ENCODE measurements around the gene KCNIP4. TPM values are rescaled to one million over a fixed set of nuclear protein-coding genes. Genes with fewer than 3 reads are reported as not detected.

The KCNIP4 gene
- polyA plus RNA-seq, 1 donor (not counting 4 experiments of a cell fraction or from before 2014, with no cell fraction given), result 0.07 TPM

GRCh38 chr4:21885241-21885640 lies 63.3 kb downstream of the KCNIP4 start:
- no peaks in the 10 kb centered on the region for H3K36me3 ChIP-seq (ENCODE audit: control insufficient read depth in 2 of 2, extremely low read depth in 1 of 2, insufficient read depth in 2 of 2, low read length in 2 of 2)
- H3K4me3 ChIP-seq (ENCODE audit: control insufficient read depth in 2 of 3, extremely low read depth in 1 of 3, insufficient read depth in 2 of 3, low read depth in 1 of 3, low read length in 3 of 3), result no peak overlapping the region
- H3K4me1 ChIP-seq (ENCODE audit: control insufficient read depth, extremely low read depth, insufficient read depth, low read length), result peaks cover 10% of the 10 kb centered on the region
- H3K4me2 ChIP-seq (ENCODE audit: control insufficient read depth, extremely low read depth, insufficient read depth, low read depth, low read length), result no peak overlapping the region
- no peaks in the 10 kb centered on the region for H3K9me1 ChIP-seq (ENCODE audit: control insufficient read depth, extremely low read depth, insufficient read depth, low read length)
- no peak overlapping the region for H3K9ac ChIP-seq (ENCODE audit: control insufficient read depth, extremely low read depth, insufficient read depth, low read length)
- TF ChIP-seq EZH2 (IDR thresholded peaks at IDR 0.05; ENCODE audit: low read length) (no peak), CTCF (optimal IDR thresholded peaks at IDR 0.05 in 1 of 3, IDR thresholded peaks at IDR 0.05 in 1 of 3, conservative IDR thresholded peaks at IDR 0.05 in 1 of 3; ENCODE audit: extremely low read depth in 1 of 3, insufficient read depth in 2 of 3, low read length in 3 of 3) (no peak)
- FAIRE-seq (no peak), DNase-seq (ENCODE audit: low read depth, low spot score) (no peak)
- H3K27me3 ChIP-seq (ENCODE audit: control insufficient read depth, extremely low read depth, insufficient read depth, low read length), result no peaks in the 10 kb centered on the region
- H4K20me1 ChIP-seq (ENCODE audit: control insufficient read depth, extremely low read depth, insufficient read depth, low read length), result no peaks in the 10 kb centered on the region
- dilution Hi-C loops (cut with MboI; ENCODE audit: extremely low pct_ligation_motif_present, low sequenced_read_pairs), result no loop called here
- no peak overlapping the region for H2AFZ ChIP-seq (ENCODE audit: control insufficient read depth, low read length)
- no peaks in the 10 kb centered on the region for H3K79me2 ChIP-seq (ENCODE audit: control insufficient read depth, insufficient read depth, low read length)
- no peaks in the 10 kb centered on the region for H3K9me3 ChIP-seq (ENCODE audit: control insufficient read depth, low read depth, low read length)
- no peak overlapping the region for H3K27ac ChIP-seq (ENCODE audit: control insufficient read depth, insufficient read depth, low read length)

GRCh38 chr4:21884615-21885014 lies 64.0 kb downstream of the KCNIP4 start:
- no peaks in the 10 kb centered on the region for H3K27me3 ChIP-seq (ENCODE audit: control insufficient read depth, extremely low read depth, insufficient read depth, low read length)
- no peak for DNase-seq (ENCODE audit: low read depth, low spot score)
- H3K9ac ChIP-seq (ENCODE audit: control insufficient read depth, extremely low read depth, insufficient read depth, low read length), result no peak overlapping the region
- H3K9me3 ChIP-seq (ENCODE audit: control insufficient read depth, low read depth, low read length), result no peaks in the 10 kb centered on the region
- H3K9me1 ChIP-seq (ENCODE audit: control insufficient read depth, extremely low read depth, insufficient read depth, low read length), result no peaks in the 10 kb centered on the region
- no peak overlapping the region for H3K4me2 ChIP-seq (ENCODE audit: control insufficient read depth, extremely low read depth, insufficient read depth, low read depth, low read length)
- no peak for FAIRE-seq
- H3K36me3 ChIP-seq (ENCODE audit: control insufficient read depth in 2 of 2, extremely low read depth in 1 of 2, insufficient read depth in 2 of 2, low read length in 2 of 2), result no peaks in the 10 kb centered on the region
- H3K79me2 ChIP-seq (ENCODE audit: control insufficient read depth, insufficient read depth, low read length), result no peaks in the 10 kb centered on the region
- TF ChIP-seq EZH2 (IDR thresholded peaks at IDR 0.05; ENCODE audit: low read length) (no peak), CTCF (optimal IDR thresholded peaks at IDR 0.05 in 1 of 3, IDR thresholded peaks at IDR 0.05 in 1 of 3, conservative IDR thresholded peaks at IDR 0.05 in 1 of 3; ENCODE audit: extremely low read depth in 1 of 3, insufficient read depth in 2 of 3, low read length in 3 of 3) (no peak)
- no peaks in the 10 kb centered on the region for H4K20me1 ChIP-seq (ENCODE audit: control insufficient read depth, extremely low read depth, insufficient read depth, low read length)
- H3K4me3 ChIP-seq (ENCODE audit: control insufficient read depth in 2 of 3, extremely low read depth in 1 of 3, insufficient read depth in 2 of 3, low read depth in 1 of 3, low read length in 3 of 3), result no peak overlapping the region
- dilution Hi-C loops (cut with MboI; ENCODE audit: extremely low pct_ligation_motif_present, low sequenced_read_pairs), result no loop called here
- H2AFZ ChIP-seq (ENCODE audit: control insufficient read depth, low read length), result no peak overlapping the region
- H3K4me1 ChIP-seq (ENCODE audit: control insufficient read depth, extremely low read depth, insufficient read depth, low read length), result peaks cover 10% of the 10 kb centered on the region
- no peak overlapping the region for H3K27ac ChIP-seq (ENCODE audit: control insufficient read depth, insufficient read depth, low read length)

Measured in keratinocyte (primary cell).